Endometrial microvascular endothelial cells (primary cell): ENCODE results near the gene KYAT1. TPM values are rescaled to one million over a fixed set of nuclear protein-coding genes. Genes with fewer than 3 reads are reported as not detected.

Experiments
- in situ Hi-C: cut with HindIII; loops from 2 replicates; pipeline ENCODE4 v1.10.0; 2017; ENCODE audit warnings: low sequenced_read_pairs, low pct_unique_long_range_greater_than_20kb; ENCODE audit errors: inconsistent ontology term
- total RNA-seq: library from RNA; depleted of rRNA; stranded (reverse); fragments of >200 nt; gene quantifications from one replicate; pipeline ENCODE4 v1.2.3, GENCODE V29; 2015; ENCODE audit errors: inconsistent ontology term

Gene KYAT1
- total RNA-seq, 1 donor from 2014 or later = 12.3 TPM

GRCh38 chr9:128824911-128825310 lies 56.8 kb downstream of the KYAT1 start:
- in situ Hi-C loops = no loop called here

GRCh38 chr9:128823903-128824406 lies 57.8 kb downstream of the KYAT1 start:
- in situ Hi-C loops = no loop called here

- in situ Hi-C loops = no loop called here
Measured at GRCh38 chr9:128823362-128823902, 58.3 kb downstream of the KYAT1 start.

- in situ Hi-C loops = no loop called here
Measured at GRCh38 chr9:128822407-128823042, 59.2 kb downstream of the KYAT1 start.

- in situ Hi-C loops = no loop called here
Measured at GRCh38 chr9:128821584-128822406, 60.0 kb downstream of the KYAT1 start.

- in situ Hi-C loops = no loop called here
Measured at GRCh38 chr9:128820665-128821583, 60.8 kb downstream of the KYAT1 start.

GRCh38 chr9:128819716-128820664 lies 61.8 kb downstream of the KYAT1 start:
- in situ Hi-C loops = no loop called here

GRCh38 chr9:128818839-128819715 lies 62.7 kb downstream of the KYAT1 start:
- in situ Hi-C loops = no loop called here

- in situ Hi-C loops = no loop called here
Measured at GRCh38 chr9:128818099-128818838, 63.5 kb downstream of the KYAT1 start, which contains the start of gene ENDOG. Gene ENDOG (plus strand): TSS chr9:128818500. CDS start chr9:128818685, 185 bp downstream.

- in situ Hi-C loops = no loop called here
Measured at GRCh38 chr9:128810873-128811272, 70.9 kb downstream of the KYAT1 start.

- in situ Hi-C loops = no loop called here
Measured at GRCh38 chr9:128809831-128810230, 71.9 kb downstream of the KYAT1 start.

GRCh38 chr9:128809036-128809599 lies 72.6 kb downstream of the KYAT1 start:
- in situ Hi-C loops = no loop called here

- in situ Hi-C loops = no loop called here
Measured at GRCh38 chr9:128808543-128808942, 73.2 kb downstream of the KYAT1 start.

- in situ Hi-C loops = no loop called here
Measured at GRCh38 chr9:128807827-128808226, 73.9 kb downstream of the KYAT1 start.

- in situ Hi-C loops = no loop called here
Measured at GRCh38 chr9:128805661-128806060, 76.1 kb downstream of the KYAT1 start.

GRCh38 chr9:128802482-128802881 lies 79.3 kb downstream of the KYAT1 start:
- in situ Hi-C loops = no loop called here
